Activated effector memory CD4-positive, alpha-beta T cell treated with Interleukin-2 at 50 U/mL for 16 hours (primary cell): ENCODE measurements around the gene MYO3A.
"Not testable (repeated sequence)": the region's sequence is repeated elsewhere in the genome, so short reads cannot be mapped to it uniquely, and the experiment has no call there.

Experiments used
- DNase-seq: peaks from one replicate; pipeline ENCODE4 v3.0.0-alpha.2; 2020

The MYO3A gene

GRCh38 chr10:26093229-26093628 is 159.2 kb downstream of the MYO3A start:
- DNase-seq, result no peak

DNA sequence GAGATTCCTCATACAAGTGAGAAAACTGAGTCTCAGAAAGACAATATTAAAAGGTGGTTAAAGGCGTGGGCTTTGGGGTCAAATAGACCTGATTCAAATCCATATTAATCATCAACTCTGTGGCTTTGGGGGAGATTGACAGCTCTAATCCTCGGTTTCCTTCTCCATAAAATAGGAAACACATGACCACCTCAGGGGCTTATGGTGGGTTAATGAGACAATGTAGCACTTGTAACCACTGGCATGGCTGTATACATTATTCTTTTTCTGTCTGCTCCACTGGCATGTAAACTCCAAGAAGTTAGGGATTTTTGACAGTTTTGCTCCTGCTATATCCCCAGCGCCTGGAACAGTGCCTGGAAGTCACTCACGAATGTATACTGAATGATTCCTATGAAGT is 161.8 kb downstream of the MYO3A start:
- no peak for DNase-seq

DNA sequence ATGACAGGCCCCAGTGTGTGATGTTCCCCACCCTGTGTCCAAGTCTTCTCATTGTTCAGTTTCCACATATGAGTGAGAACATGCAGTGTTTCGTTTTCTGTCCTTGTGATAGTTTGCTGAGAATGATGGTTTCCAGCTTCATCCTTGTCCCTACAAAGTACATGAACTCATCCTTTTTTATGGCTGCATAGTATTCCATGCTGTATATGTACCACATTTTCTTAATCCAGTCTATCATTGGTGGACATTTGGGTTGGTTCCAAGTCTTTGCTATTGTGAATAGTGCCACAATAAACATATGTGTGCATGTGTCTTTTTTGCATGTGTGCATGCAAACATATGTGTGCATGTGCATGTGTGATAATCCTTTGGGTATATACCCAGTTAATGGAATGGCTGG is 163.5 kb downstream of the MYO3A start:
- DNase-seq, result not testable (repeated sequence)

- no peak for DNase-seq
Observed at GRCh38 chr10:26112532-26112931, 178.5 kb downstream of the MYO3A start.

DNA sequence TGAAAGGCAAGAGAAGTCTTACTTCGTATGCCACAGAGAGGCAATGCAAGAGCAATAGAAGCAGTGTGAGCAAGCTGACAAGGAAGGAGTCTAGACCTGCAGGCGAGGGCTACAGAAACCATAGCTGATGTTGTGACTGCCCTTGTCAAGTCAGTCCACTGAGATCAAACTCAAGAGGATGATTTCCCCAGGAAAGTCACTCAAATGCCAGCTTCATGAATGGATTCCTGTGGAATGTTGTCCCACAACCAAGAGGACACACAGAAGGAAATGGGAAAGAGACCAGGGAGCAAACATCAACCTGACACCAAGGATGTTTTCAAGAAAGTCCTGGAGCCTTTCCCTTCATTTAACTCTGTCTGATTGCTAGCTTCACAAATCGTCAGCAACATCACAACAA is 204.6 kb downstream of the MYO3A start:
- DNase-seq, result no peak

DNA sequence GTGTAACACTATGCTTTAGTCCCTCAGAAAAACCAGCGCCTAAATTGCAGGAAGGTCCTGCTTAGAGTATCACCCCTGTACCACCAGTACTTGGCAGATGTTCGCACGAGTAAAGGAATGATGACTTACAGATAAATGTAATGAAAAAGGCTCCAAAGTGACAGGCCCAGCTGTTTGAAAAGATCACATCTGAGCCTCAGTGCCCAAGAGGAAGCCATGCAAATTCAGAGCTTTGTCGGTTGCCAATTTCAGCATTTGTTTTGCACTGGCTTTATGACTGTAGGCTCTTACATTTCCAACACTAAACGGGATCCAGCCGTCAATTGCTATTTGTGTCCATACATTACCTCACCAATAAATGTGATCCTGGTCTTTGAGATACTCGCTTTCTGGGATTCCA is 222.0 kb downstream of the MYO3A start:
- no peak for DNase-seq

- DNase-seq, result no peak
Observed at GRCh38 chr10:26157734-26158133, 223.7 kb downstream of the MYO3A start.

DNA sequence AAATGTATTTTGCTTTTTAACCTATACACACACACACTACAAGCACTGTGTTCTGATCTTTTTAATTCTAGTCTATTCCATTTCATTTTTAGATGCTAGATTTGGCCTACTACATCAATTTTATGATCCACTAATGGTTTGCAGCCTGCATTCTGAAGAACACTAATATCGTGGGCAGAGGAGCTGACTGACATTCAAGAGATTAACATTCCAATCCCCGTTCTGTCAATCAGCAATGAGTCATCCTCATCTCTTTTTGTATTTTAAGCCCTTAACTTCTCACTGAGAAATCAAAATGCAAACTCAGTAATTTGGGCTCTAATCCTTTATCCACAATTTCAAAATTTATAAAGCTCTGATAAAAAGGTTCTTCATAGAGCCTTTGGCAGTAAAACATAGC is 235.4 kb downstream of the MYO3A start:
- DNase-seq, result no peak

DNA sequence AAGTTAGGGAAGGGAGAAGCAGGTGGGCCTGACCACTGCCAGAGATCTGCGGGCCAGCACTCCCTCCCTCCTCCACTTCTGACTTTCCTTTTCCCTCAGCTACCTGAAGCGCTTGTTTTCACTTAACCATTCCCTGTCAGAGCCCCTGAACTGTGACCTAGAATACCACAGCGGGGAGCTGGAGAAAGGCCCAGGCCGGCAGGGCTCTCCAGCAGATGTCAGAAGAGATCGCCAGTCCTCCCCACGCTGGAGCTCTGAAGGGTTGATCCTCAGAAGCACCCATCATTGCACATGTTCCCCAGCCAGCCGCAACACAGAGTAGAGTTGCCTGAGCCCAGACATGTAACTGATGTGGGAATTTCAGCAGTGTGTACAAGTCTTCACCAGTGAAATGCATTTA is 238.1 kb downstream of the MYO3A start:
- DNase-seq, result no peak

GRCh38 chr10:26173837-26174236 is 239.8 kb downstream of the MYO3A start:
- no peak for DNase-seq

- no peak for DNase-seq
Observed at GRCh38 chr10:26177341-26177740, 243.3 kb downstream of the MYO3A start.

GRCh38 chr10:26194275-26194674 is 260.2 kb downstream of the MYO3A start:
- DNase-seq, result no peak

- DNase-seq, result no peak
Observed at GRCh38 chr10:26197248-26197647, 263.2 kb downstream of the MYO3A start.

DNA sequence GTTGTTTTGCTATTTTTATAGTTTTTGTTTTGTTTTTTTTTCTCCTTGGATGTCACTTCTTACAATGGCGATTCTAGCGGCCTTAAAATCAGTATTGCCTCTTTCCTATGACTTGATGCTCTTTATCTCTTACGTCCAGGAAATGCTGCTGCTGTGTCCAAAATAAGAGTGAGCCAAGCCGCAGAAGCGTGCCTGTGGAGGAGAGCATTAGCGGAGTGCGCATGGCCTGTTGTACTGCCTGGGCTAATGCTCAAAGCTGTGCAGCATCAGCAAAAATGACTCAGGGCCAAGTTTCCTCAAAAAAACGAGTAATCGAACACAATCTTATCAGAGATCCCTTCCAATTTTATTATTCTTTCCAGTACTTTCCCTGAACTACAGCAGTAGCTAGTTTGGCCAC is 264.1 kb downstream of the MYO3A start:
- no peak for DNase-seq

GRCh38 chr10:26199841-26200240 is 265.8 kb downstream of the MYO3A start:
- DNase-seq, result no peak

- DNase-seq, result no peak
Observed at GRCh38 chr10:26205223-26205622, 271.2 kb downstream of the MYO3A start.

GRCh38 chr10:26211781-26212444 is 277.9 kb downstream of the MYO3A start:
- no peak for DNase-seq

GRCh38 chr10:26212511-26212910 is 278.5 kb downstream of the MYO3A start:
- DNase-seq, result no peak

DNA sequence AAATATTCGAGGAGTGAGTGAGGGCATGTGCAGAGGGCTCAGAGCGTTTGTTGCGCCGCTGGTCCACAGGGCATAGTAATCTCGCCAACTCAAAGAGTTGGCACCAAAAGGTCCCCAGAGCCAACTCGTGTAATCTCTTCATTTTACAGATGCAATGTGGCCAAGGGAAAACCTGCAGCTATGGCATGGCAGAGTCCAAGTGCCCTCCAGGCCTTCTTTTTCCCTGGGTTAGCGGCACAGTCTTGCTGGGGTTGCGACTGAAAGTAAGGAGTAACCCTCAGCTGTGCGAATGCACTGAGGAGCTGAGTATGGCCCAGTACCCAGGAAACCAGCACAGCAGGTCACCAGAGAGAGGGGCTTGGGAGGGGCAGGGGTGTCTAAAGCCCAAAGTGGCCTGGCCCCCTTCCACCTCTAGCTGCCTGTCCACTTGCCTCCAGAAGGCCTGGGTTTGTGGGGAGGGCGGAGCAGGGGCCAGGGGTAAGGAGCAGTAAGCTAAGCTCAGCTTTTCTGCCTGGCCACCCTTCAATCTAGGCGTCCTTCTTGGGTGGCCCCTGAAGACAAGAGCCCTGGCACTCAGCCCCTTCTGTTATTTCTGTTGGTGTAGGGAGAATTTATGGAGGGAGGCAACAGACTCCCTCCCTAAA is 279.2 kb downstream of the MYO3A start:
- DNase-seq, result no peak

GRCh38 chr10:26214004-26214403 is 280.0 kb downstream of the MYO3A start:
- no peak for DNase-seq

DNA sequence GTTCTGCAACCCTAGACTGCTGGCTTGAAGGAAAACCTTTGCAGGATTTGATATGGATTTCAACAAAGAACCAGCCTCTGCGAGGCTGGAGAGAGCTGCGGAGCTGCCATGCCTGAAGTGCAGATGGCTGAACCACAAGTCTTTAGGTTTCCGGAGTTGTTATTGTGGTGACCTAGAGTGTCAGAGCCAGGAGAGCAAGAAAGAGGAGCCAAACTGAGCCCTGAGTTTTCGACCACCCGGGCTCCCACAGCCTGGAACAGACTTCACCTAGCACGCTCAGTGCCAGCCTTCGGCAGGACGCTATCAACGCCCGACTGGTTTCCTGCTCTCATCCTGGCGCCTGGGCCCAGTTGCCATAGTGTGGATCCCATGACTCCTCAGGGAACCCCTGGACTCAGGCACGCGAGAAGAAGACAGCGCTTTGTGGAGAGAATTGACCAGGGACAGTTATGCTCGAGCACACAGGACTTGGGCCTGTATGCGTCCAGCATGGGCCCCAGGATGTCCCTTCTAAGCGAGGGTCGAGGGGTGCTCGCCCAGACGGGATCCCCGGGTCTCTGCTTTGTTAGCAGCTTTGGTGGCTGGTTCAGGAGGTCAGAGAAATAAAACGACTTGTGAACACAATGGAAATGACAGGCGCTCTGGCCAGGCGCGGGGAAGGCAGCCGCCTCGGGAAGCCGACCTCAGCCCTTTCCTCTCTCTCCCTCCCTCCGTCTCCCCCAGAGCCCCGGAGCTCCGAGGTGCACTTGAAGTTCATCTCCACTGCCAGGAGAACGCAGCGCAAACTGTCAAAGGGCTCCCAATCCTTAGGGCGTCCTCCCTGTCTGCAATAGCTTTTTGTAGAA is 280.7 kb downstream of the MYO3A start:
- no peak for DNase-seq

GRCh38 chr10:26215396-26215934 is 281.4 kb downstream of the MYO3A start:
- no peak for DNase-seq

GRCh38 chr10:26215935-26216584 is 282.0 kb downstream of the MYO3A start:
- DNase-seq, result no peak
